HPDE6-E6E7 (cell line): ENCODE data around the gene TEX26.

Experiments
- DNase-seq: peaks from one replicate; pipeline ENCODE4 v3.0.0; 2011; ENCODE audit warnings: missing footprints; ENCODE audit errors: extremely low spot score

Gene TEX26

DNA sequence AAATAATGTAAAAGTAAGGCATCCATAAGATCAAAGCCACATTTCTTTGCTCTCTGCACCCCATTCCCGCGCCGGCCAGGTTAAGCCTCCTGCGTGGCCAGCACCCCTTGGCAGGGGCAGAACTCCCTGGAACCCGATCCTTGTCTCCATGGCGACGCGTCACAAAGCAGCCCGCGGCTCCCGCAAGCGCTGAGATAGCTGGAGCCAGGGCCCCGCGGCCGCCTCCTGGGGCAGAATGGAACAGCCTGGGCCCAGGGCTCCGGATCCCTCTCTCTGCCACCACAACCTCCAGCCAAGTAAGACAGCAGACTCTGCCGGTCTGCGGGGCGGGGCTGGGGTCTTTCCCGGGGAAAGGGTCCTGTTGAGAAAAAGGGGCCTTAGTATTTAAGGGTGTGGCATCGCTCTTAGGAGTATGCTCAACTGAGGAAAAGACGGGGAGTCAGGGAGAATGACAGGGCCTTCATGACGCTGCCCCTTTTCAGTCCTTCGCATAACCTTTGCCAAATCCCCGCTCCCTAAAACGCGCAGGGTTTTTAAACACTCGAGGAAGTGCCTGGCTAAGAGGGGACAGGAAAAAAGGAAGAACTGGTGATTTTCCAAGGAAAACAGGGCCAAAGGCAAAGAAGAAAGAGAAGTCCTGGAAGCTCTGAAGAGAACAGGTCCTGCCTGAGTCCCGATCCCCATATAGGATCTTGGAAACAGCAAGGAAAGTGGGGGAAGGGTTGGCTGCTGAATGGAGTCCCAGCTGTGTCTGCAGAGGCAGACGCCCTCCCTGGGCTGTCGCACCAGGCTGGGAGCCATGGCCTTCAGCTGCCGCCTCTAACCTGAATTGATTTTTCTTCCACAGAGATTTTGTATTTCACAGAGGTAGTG lies at the start of gene TEX26:
Gene TEX26 (plus strand): TSS at position 176 of the 873 bp plus-strand sequence. CDS start 60 bp downstream, at position 236.
- DNase-seq: no peak

DNA sequence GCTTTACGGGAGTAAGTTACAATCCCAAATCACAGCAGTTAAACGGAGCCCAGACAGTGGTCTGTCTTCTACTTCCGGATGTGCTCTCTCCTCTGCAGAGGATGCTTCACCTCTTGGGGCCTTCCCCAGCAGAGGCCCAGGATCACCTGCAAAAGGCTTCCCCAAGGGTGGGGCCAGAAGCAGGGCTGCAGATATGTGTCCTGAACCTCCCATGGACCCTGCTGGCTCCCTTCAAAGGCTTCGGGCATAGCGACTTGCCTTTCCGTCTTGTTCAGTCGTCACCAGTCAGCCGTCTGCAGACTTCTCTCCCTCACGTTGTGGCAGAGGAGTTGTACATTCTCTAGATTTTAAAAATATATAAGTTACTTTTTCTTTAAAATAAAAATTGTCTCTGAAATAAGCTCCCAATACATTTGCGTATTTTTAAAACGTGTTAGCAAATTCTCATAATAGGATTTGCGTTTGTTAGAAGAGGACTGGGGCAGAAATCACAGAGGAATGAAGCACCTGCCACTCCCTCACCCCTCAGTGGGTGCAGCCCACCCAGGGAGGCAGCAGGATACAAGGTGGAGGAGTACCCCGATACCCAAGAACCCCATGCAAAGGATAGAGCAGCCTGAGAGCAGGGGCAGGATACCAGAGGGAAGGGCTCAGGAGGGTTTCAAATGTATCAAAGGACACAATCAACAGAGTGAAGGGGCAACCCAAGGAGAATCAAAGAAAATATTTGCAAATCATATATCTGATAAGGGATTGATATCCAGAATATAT lies 49.3 kb upstream of the TEX26 start:
- DNase-seq: no peak

DNA sequence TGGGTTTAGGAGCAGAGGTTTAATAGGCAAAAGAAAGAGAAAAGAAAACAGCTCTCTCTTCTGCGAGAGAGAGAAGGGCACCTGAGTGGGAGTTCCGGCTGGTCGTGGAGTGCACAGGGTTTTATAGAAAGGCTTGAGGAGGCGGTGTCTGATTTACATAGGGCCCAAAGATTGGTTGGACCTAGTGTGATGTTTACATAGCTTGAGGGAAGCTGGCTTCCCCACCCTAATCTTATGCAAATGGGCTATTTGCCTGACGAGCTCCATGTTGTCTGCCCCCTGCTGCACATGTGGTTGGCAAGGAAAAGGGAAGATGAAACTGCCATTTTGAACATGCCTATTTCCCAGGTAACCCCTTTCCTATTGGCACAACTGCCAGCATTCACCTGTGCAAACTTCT lies 47.9 kb upstream of the TEX26 start:
- no peak for DNase-seq

DNA sequence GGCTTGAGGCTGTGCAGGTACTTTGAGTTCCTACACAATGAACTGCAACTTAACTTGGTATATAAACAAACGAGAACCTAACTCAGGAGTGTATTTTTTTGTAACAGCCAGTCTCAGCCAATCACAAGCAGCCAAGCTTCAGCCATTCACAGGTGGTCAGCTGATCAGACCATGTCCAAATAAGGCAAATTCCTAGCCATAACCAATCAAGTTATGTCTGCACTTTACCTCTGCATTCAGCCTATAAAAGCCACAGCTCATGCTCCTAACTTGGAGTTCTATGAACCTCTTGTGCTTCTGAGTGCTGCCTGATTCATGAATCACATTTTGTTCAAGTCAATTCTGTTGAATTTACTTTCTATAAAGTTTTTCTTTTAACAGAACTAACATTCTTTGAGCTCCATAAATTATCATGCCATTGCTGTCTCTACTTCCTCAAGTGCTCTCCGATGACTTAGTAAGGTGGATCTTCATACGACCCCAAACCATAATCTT lies 43.2 kb upstream of the TEX26 start:
- no peak for DNase-seq

- no peak for DNase-seq
Observed at GRCh38 chr13:30892966-30893365, 39.5 kb upstream of the TEX26 start.

DNA sequence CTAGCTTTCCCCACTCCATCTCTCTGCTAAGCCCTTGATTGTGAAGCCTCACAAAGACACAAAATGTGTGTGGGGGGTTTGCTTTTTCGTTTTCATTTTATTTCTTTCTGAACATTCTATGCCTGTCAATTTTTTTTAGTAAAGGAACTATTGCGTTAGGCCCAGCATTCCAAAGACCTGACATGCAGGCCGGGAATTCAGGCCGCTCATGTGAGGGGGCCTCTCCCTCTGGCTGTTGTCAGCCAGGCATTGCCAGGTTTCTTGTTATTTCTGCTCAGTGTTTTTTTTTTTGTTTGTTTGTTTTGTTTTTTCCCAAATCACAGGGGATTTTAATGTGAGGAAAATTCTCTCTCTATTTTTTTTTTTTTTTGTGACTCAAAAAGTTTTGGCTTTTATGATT lies 36.7 kb upstream of the TEX26 start:
- DNase-seq: no peak

DNA sequence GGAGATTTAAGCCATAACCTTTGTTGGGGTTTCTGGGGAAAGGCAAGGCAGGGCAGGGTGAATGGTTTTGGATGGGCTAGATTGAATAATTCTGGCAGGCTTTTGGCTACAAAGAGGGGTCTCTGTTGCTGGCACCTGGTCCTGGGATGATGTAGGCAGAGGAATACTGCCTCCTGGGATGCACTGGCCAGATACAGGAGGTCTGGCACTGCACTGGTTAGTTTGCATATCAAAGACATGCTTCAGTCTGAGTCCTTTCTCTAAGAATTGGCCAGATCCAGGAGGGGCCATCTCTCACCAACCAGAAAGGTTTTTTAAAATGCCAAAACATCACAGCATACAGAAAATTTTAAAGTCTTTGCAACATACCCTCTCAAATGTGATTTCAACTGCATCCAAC lies 34.4 kb upstream of the TEX26 start:
- DNase-seq: no peak

GRCh38 chr13:30898678-30899241 lies 33.7 kb upstream of the TEX26 start:
- no peak for DNase-seq

- DNase-seq: no peak
Observed at GRCh38 chr13:30900436-30900835, 32.0 kb upstream of the TEX26 start.

- DNase-seq: no peak
Observed at GRCh38 chr13:30900952-30901749, 31.3 kb upstream of the TEX26 start.

DNA sequence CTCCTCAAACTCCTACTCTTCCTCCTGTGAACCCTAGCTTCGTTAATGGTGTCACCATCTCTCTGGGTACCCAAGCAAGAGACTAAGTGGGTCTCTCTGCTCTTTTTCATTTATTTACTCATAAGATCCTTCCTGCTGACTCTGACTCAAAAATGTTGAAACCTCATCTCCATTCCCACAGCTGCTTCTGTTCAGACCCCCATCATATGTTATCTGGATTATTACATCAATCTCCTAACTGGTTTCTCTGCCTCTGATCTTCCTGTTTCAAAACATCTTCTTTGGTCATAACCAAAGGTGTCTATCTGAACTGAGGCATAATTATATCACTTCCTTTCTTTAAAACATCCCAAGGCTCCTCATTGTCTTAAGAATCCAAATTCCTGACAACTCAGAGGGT lies 28.4 kb upstream of the TEX26 start:
- DNase-seq: no peak

DNA sequence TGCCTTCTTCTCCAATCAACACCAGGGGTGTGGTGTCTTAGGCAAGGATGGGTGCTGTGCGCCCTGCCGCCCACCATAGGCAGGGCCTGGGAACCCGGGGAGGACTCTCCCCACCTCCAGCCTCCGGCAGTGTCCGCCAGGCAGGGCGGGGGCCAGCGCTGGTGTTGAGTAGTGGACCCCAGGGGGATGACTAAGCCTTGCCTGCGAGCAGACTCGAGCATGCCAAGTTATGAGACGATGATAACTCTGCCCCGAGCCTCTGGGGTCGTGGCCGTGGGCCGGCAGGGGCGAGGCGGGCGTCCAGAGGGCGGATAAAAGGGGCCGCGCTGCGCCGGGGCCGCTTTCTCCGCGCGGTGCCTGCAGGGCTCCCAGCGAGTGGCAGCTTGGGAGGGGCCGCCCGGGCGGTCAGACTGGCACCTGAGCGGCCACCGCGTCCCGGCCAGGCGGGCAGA lies 26.5 kb upstream of the TEX26 start, which contains the start of gene MEDAG:
Gene MEDAG (plus strand): TSS at position 340 of the 452 bp plus-strand sequence. CDS start 245 bp downstream, outside the sequence.
- no peak for DNase-seq

DNA sequence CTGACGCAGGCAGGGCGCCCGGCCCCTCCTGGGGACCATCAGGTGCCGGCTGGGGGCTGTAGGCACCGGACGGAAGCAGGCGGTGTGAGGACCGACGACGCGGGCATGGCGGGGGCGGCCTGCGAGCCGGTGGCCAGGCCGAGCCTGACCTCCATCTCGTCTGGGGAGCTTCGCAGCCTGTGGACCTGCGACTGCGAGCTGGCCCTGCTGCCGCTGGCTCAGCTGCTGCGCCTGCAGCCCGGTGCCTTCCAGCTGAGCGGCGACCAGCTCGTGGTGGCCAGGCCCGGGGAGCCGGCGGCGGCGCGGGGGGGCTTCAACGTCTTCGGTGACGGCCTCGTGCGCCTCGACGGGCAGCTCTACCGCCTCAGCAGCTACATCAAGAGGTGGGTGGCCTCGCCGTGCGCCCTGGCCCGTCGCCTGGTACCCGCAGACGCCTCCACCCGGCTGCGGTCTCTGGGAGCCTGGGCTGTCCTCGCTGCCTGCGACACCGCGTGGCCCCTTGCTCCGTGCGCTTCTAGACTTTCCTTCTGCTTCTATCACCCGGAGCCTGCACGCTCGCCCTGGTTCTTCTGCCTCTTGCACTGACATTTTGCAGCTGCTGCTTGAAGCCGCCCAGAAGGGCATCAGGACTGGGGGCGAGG lies 25.9 kb upstream of the TEX26 start:
- no peak for DNase-seq

GRCh38 chr13:30907121-30907861 lies 25.2 kb upstream of the TEX26 start:
- no peak for DNase-seq

DNA sequence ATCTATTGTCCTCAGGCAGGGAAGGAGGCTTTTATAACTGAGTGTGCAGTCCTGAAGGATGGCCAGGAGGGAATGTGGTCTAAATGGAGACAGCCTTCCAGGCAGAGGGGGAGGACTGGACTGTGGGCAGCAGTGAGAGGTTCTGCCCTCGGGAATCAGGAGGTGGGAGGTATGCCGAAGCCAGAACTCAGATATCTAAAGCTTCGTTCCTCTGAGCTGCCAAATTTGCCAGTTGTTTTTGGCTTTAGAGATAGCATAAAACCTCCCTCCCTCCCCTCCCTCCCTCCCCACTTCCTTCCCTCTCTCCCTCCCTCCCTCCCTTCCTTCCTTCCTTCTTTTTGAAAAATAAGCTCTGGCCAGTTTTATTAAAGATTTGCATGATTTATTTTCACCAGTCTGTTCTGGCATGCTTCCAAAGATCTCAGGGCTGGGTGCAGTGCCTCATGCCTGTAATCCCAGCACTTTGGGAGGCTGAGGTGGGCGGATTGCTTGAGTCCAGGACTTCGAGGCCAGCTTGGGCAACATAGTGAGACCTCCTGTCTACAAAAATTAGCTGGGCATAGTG lies 24.0 kb upstream of the TEX26 start:
- no peak for DNase-seq

DNA sequence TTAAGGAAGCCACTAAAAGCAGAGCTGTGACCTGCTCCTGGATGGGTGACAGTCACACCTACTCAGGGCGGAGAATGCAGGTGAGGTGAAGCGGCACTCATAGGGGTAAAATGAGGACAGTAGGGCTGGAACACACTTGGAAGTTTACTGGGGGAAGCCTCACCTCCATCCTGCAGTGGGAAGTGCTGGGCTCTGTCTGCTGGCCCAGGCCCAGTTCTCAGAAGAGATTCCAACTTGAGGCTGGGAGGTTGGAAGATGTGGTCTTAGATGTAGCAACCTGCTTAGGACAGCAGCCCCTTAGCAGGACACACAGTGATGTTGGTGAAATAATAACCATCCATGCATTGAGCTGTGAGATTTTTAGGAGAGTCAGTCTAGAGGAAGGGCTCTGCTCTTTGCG lies 21.8 kb upstream of the TEX26 start:
- DNase-seq: no peak

DNA sequence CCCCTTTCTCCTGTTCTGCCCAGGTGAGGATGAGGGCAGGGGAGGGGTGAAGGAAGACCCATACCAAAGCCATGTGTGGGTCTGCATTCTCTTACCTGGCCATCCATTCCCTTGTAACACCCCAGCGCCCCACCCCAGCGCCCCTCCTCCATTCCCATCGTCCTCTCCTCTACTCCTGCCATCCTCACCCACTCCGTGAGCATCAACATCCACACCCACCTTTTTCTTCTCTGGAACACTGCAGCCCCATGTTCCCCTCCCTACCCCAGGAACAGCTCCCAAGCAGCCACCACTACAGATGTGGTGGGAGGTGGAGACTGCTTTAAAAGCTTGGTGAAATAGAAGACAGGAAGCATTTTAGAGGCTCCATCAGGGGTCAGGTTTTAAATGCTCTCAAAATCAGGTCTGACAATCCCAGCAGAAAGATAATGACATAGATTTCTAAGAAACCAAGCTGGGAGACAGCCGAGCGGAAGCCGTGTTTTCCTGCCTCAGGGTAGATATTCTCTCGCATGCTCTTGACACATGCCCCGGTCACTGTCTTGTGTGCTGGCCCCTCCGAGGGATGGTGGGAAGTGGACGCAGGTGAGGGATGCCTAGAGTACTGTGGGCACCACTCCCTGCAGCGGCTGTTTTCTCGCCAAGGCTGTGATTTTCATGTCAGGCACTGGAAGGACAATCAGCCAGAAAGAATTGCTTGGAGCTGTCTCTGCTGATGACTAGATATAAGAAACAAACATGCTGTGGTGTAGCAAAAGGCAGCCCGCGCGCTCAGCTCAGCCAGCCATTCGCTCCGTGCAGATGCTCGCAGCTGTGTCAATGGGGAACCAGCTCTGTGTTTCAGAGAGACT lies 16.5 kb upstream of the TEX26 start:
- no peak for DNase-seq

- DNase-seq: no peak
Observed at GRCh38 chr13:30916991-30917390, 15.5 kb upstream of the TEX26 start.
